Kidney capillary endothelial cell (primary cell): ENCODE results near the gene HNRNPCL2.
"Not testable (repeated sequence)": the region's sequence is repeated elsewhere in the genome, so short reads cannot be mapped to it uniquely, and the experiment has no call there.

Experiments
- DNase-seq: peaks from one replicate; pipeline ENCODE4 v3.0.0-alpha.2; 2018; ENCODE audit warnings: low spot score

Gene HNRNPCL2

GRCh38 chr1:13116754-13117153 lies at the start of gene HNRNPCL2:
HNRNPCL2 (minus strand) TSS chr1:13116854; CDS start chr1:13116400, 454 bp downstream.
- not testable (repeated sequence) for DNase-seq

- DNase-seq = not testable (repeated sequence)
Observed at GRCh38 chr1:13165531-13165930, 48.9 kb upstream of the HNRNPCL2 start, which contains the start of gene HNRNPCL4. HNRNPCL4 (minus strand) TSS chr1:13165631; CDS start chr1:13165467, 164 bp downstream.

GRCh38 chr1:13155909-13156308 lies 39.3 kb upstream of the HNRNPCL2 start, which contains the start of gene PRAMEF26:
PRAMEF26 (minus strand) TSS chr1:13156009; CDS start chr1:13153095, 2,914 bp downstream.
- not testable (repeated sequence) for DNase-seq

GRCh38 chr1:13070474-13070873 lies 46.2 kb downstream of the HNRNPCL2 start, which contains the start of gene PRAMEF25:
PRAMEF25 (plus strand) TSS chr1:13070774; CDS start chr1:13073694, 2,920 bp downstream.
- DNase-seq = not testable (repeated sequence)
